ENCODE data around the gene VCL.

The VCL gene

GRCh38 chr10:73953665-73954064 is 44.3 kb upstream of the VCL start:
- H3K27me3 ChIP-seq (ENCODE audit: insufficient read depth, poor library complexity, severe bottlenecking): no peaks in the 10 kb centered on the region
- H3K27ac ChIP-seq (replicated peaks): no peak overlapping the region
- H3K4me3 ChIP-seq (replicated peaks; ENCODE audit: insufficient read depth, low read length): no peak overlapping the region
- DNase-seq (ENCODE audit: low read depth in 1 of 2, low spot score in 1 of 2): peak; percentile 91
- TF ChIP-seq REST (IDR thresholded peaks at IDR 0.05; ENCODE audit: insufficient replicate concordance, low read depth): no peak
- no peak for TF ChIP-seq GABPA (IDR thresholded peaks at IDR 0.05; ENCODE audit: low read depth)
- TF ChIP-seq SPI1 (IDR thresholded peaks at IDR 0.05; ENCODE audit: borderline replicate concordance, low read depth): no peak
- peak; percentile 94 for TF ChIP-seq POLR2AphosphoS5 (IDR thresholded peaks at IDR 0.05; ENCODE audit: low read depth)

- Histone ChIP-seq H3K4me3 (replicated peaks; ENCODE audit: insufficient read depth, low read length) (no peak overlapping the region), H3K27me3 (ENCODE audit: insufficient read depth, poor library complexity, severe bottlenecking) (no peaks in the 10 kb centered on the region), H3K27ac (replicated peaks) (no peak overlapping the region)
- no peak for TF ChIP-seq REST (IDR thresholded peaks at IDR 0.05; ENCODE audit: insufficient replicate concordance, low read depth)
- DNase-seq (ENCODE audit: low read depth in 1 of 2, low spot score in 1 of 2): no peak
Measured at GRCh38 chr10:73954737-73955136, 43.2 kb upstream of the VCL start.

GRCh38 chr10:73955719-73956118 is 42.2 kb upstream of the VCL start:
- Histone ChIP-seq H3K27ac (replicated peaks) (no peak overlapping the region; the same call in 1 of the 2 replicates), H3K4me3 (replicated peaks; ENCODE audit: insufficient read depth, low read length) (no peak overlapping the region), H3K27me3 (ENCODE audit: insufficient read depth, poor library complexity, severe bottlenecking) (no peaks in the 10 kb centered on the region)
- no peak for DNase-seq (ENCODE audit: low read depth in 1 of 2, low spot score in 1 of 2)
- TF ChIP-seq SPI1 (IDR thresholded peaks at IDR 0.05; ENCODE audit: borderline replicate concordance, low read depth) (no peak), GABPA (IDR thresholded peaks at IDR 0.05; ENCODE audit: low read depth) (no peak), POLR2AphosphoS5 (IDR thresholded peaks at IDR 0.05; ENCODE audit: low read depth) (no peak), CTCF (IDR thresholded peaks at IDR 0.05; ENCODE audit: insufficient read depth, low read length) (no peak), REST (IDR thresholded peaks at IDR 0.05; ENCODE audit: insufficient replicate concordance, low read depth) (no peak)

- TF ChIP-seq REST (IDR thresholded peaks at IDR 0.05; ENCODE audit: insufficient replicate concordance, low read depth): peak; percentile 9
- peak; percentile 72 for TF ChIP-seq POLR2AphosphoS5 (IDR thresholded peaks at IDR 0.05; ENCODE audit: low read depth)
- no peak for TF ChIP-seq CTCF (IDR thresholded peaks at IDR 0.05; ENCODE audit: insufficient read depth, low read length)
- no peak for TF ChIP-seq GABPA (IDR thresholded peaks at IDR 0.05; ENCODE audit: low read depth)
- peak; percentile 78; the same call in 1 of the 2 replicates for TF ChIP-seq SPI1 (IDR thresholded peaks at IDR 0.05; ENCODE audit: borderline replicate concordance, low read depth)
- peak; percentile 73 to 91 for DNase-seq (ENCODE audit: low read depth in 1 of 2, low spot score in 1 of 2)
- H3K27me3 ChIP-seq (ENCODE audit: insufficient read depth, poor library complexity, severe bottlenecking): no peaks in the 10 kb centered on the region
- H3K27ac ChIP-seq (replicated peaks): peak overlapping the region; percentile 87
- no peak overlapping the region for H3K4me3 ChIP-seq (replicated peaks; ENCODE audit: insufficient read depth, low read length)
Measured at GRCh38 chr10:73956476-73957359, 41.2 kb upstream of the VCL start.

Measured in HL-60 (cell line).